Measurements from ENCODE around the gene NME7. TPM values are rescaled to one million over a fixed set of nuclear protein-coding genes. Genes with fewer than 3 reads are reported as not detected.
A peak's percentile ranks its signal among the peaks of the same experiment; 100 is the strongest.

NME7 gene
- total and polyA plus RNA-seq, 9 donors, result 8.5 to 28.1 (median 21.8) TPM

GRCh38 chr1:169326956-169327268, 40.7 kb downstream of the NME7 start:
- Histone ChIP-seq H3K9me3 (replicated peaks; ENCODE audit: control insufficient read depth, low read depth, low read length) (peaks cover under 1% of the 10 kb centered on the region), H3K27me3 (ENCODE audit: control insufficient read depth, insufficient read depth, low read length) (no peaks in the 10 kb centered on the region), H3K27ac (ENCODE audit: low read length) (no peak overlapping the region), H3K4me3 (ENCODE audit: low read length) (no peak overlapping the region), H3K4me1 (ENCODE audit: control insufficient read depth, insufficient read depth, low read length) (no peaks in the 10 kb centered on the region), H3K36me3 (ENCODE audit: control insufficient read depth, insufficient read depth, low read length) (no peaks in the 10 kb centered on the region)
- no peak for DNase-seq

DNA sequence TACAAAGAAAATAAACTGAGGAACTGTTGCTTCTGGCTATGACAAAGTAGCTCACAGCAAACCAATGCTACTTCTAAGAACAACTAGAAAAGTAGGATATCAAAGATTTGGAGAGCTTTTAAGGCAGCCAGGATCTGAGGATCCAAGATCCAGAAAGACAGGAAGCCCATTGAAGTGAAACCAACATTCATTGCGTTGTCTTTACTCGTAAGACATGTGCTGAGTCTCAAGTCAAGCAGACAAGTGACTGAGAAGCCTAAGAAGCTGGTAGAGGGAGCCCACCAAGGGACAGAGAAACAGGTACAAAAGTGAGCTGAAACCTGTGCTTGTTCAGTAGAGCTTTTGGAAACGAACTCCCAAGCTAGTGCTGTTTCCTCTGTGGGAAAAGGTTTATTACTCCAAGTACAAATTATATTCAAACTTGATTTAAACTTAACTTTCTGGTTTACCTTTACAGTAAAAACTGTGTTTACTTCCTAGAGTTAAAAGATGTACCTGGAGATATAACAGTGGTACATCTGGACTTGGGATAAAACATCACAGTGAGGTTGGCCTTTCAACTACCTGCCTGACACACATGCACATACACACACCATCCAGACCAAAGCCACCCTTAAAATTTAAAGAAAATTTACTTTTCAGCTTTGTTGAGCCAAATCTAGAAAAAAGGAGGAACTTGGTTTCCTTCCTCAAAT, 41.2 kb downstream of the NME7 start:
- Histone ChIP-seq H3K27ac (ENCODE audit: low read length) (no peak overlapping the region), H3K4me1 (ENCODE audit: control insufficient read depth, insufficient read depth, low read length) (no peaks in the 10 kb centered on the region), H3K9me3 (replicated peaks; ENCODE audit: control insufficient read depth, low read depth, low read length) (no peaks in the 10 kb centered on the region), H3K36me3 (ENCODE audit: control insufficient read depth, insufficient read depth, low read length) (no peaks in the 10 kb centered on the region), H3K4me3 (ENCODE audit: low read length) (no peak overlapping the region), H3K27me3 (ENCODE audit: control insufficient read depth, insufficient read depth, low read length) (no peaks in the 10 kb centered on the region)
- WGBS (ENCODE audit: insufficient coverage), result 85% methylated on average over 2 of the region's 3 CpGs
- no peak for DNase-seq

- Histone ChIP-seq H3K4me1 (ENCODE audit: control insufficient read depth, insufficient read depth, low read length) (no peaks in the 10 kb centered on the region), H3K4me3 (ENCODE audit: low read length) (no peak overlapping the region), H3K9me3 (replicated peaks; ENCODE audit: control insufficient read depth, low read depth, low read length) (no peaks in the 10 kb centered on the region), H3K27ac (ENCODE audit: low read length) (no peak overlapping the region), H3K27me3 (ENCODE audit: control insufficient read depth, insufficient read depth, low read length) (no peaks in the 10 kb centered on the region), H3K36me3 (ENCODE audit: control insufficient read depth, insufficient read depth, low read length) (no peaks in the 10 kb centered on the region)
- DNase-seq, result no peak
- no CpG with 5 or more reads among the region's 1 CpG for WGBS (ENCODE audit: insufficient coverage)
Measured at GRCh38 chr1:169325117-169325516, 42.5 kb downstream of the NME7 start.

GRCh38 chr1:169322138-169322537, 45.5 kb downstream of the NME7 start:
- no peak for DNase-seq
- WGBS (ENCODE audit: insufficient coverage), result no CpG with 5 or more reads among the region's 3 CpGs
- H3K27me3 ChIP-seq (ENCODE audit: control insufficient read depth, insufficient read depth, low read length), result no peaks in the 10 kb centered on the region
- no peaks in the 10 kb centered on the region for H3K36me3 ChIP-seq (ENCODE audit: control insufficient read depth, insufficient read depth, low read length)
- H3K4me1 ChIP-seq (ENCODE audit: control insufficient read depth, insufficient read depth, low read length), result no peaks in the 10 kb centered on the region
- H3K9me3 ChIP-seq (replicated peaks; ENCODE audit: control insufficient read depth, low read depth, low read length), result no peaks in the 10 kb centered on the region
- H3K4me3 ChIP-seq (ENCODE audit: low read length), result no peak overlapping the region
- H3K27ac ChIP-seq (ENCODE audit: low read length), result no peak overlapping the region

DNA sequence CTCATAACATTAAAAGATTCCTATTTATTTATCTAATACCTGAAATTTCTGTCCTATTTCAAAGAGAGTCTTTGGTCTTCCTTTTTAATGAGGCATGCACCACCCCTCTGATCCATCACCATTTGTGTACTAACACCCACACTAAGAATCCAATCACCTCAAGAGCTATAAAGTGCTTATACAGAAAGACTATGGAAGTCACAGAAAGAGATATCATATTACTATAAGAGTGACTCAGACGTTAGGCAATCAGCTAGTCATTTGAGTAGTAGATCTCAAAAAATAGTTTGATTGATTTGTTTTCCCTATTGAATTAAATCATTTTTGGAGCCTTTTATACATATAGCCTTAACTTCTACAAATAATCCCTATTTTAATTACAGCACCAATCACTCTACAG, 46.1 kb downstream of the NME7 start:
- no peak overlapping the region for H3K4me3 ChIP-seq (ENCODE audit: low read length)
- H3K27me3 ChIP-seq (ENCODE audit: control insufficient read depth, insufficient read depth, low read length), result no peaks in the 10 kb centered on the region
- no peak for DNase-seq
- no peaks in the 10 kb centered on the region for H3K36me3 ChIP-seq (ENCODE audit: control insufficient read depth, insufficient read depth, low read length)
- no CpG with 5 or more reads among the region's 1 CpG for WGBS (ENCODE audit: insufficient coverage)
- no peaks in the 10 kb centered on the region for H3K9me3 ChIP-seq (replicated peaks; ENCODE audit: control insufficient read depth, low read depth, low read length)
- H3K4me1 ChIP-seq (ENCODE audit: control insufficient read depth, insufficient read depth, low read length), result no peaks in the 10 kb centered on the region
- no peak overlapping the region for H3K27ac ChIP-seq (ENCODE audit: low read length)

GRCh38 chr1:169318536-169319244, 48.9 kb downstream of the NME7 start:
- DNase-seq, result peak; percentile 61
- Histone ChIP-seq H3K27me3 (ENCODE audit: control insufficient read depth, insufficient read depth, low read length) (no peaks in the 10 kb centered on the region), H3K27ac (ENCODE audit: low read length) (no peak overlapping the region), H3K9me3 (replicated peaks; ENCODE audit: control insufficient read depth, low read depth, low read length) (no peaks in the 10 kb centered on the region), H3K36me3 (ENCODE audit: control insufficient read depth, insufficient read depth, low read length) (no peaks in the 10 kb centered on the region), H3K4me1 (ENCODE audit: control insufficient read depth, insufficient read depth, low read length) (no peaks in the 10 kb centered on the region), H3K4me3 (ENCODE audit: low read length) (no peak overlapping the region)
- WGBS (ENCODE audit: insufficient coverage), result 38% methylated on average over 1 of the region's 3 CpGs

DNA sequence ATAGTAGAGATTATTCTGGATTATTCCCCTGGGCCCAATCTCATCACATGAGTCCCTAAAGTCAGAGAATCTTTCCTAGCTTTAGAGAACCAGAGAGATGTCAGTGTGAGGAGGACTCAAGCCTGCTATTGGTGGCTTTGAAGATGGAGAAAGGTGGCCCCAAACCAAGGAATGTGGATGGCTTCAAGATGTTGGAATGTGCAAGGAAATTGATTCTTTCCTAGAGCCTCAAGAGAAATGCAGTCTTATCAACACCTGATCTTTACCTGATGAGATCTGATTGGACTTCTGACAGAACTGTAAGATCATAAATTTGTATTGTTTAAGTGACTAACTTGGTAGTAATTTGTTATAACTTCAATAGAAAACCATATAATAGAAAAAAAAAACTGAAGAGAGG, 51.0 kb downstream of the NME7 start:
- H3K9me3 ChIP-seq (replicated peaks; ENCODE audit: control insufficient read depth, low read depth, low read length), result no peaks in the 10 kb centered on the region
- H3K4me1 ChIP-seq (ENCODE audit: control insufficient read depth, insufficient read depth, low read length), result no peaks in the 10 kb centered on the region
- no peak for DNase-seq
- H3K4me3 ChIP-seq (ENCODE audit: low read length), result no peak overlapping the region
- no peaks in the 10 kb centered on the region for H3K36me3 ChIP-seq (ENCODE audit: control insufficient read depth, insufficient read depth, low read length)
- H3K27me3 ChIP-seq (ENCODE audit: control insufficient read depth, insufficient read depth, low read length), result no peaks in the 10 kb centered on the region
- no peak overlapping the region for H3K27ac ChIP-seq (ENCODE audit: low read length)

DNA sequence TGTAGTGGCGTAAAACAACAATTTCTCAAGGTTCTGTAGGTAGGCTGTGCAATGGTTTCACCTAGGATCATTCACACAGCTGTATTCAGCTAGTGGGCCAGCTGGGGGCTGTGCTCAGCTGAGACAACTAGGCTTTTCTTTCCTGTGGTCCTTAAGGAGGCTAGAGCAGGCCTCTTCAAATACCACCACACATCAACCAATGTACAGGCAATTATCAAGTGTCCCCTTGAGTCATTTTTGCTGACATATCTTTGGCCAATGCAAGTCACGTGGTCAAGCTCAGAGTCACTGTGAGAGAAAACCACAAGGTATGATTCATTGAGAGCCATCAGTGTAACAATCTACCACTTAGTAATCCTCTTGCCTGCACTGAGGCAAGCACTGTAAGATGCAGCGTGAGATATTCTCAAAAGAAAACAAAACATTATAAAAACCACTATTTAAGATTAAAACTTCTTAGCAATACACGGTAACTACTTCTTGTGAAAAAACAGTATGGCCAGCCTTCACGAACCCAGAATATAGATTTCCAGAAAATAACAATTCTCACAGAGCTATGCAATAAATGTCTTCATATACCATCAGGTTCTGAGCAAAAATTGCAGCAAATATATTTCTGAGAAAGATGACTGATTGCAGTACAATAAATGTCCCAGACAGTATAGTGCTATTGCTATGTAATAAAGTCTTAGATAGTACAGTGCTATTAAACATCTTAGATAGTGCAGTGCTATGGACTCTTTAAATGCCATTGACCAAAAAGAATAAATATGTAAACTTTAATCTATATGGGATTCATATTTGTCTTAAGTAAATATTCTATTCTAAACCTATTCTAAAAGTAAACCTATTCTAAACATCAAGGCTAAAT, 55.3 kb downstream of the NME7 start:
- WGBS (ENCODE audit: insufficient coverage), result 57% methylated on average over 1 of the region's 5 CpGs
- Histone ChIP-seq H3K4me3 (ENCODE audit: low read length) (no peak overlapping the region), H3K27me3 (ENCODE audit: control insufficient read depth, insufficient read depth, low read length) (no peaks in the 10 kb centered on the region), H3K36me3 (ENCODE audit: control insufficient read depth, insufficient read depth, low read length) (peaks cover 4% of the 10 kb centered on the region), H3K9me3 (replicated peaks; ENCODE audit: control insufficient read depth, low read depth, low read length) (no peaks in the 10 kb centered on the region), H3K4me1 (ENCODE audit: control insufficient read depth, insufficient read depth, low read length) (no peaks in the 10 kb centered on the region), H3K27ac (ENCODE audit: low read length) (no peak overlapping the region)
- DNase-seq, result no peak

- Histone ChIP-seq H3K4me1 (ENCODE audit: control insufficient read depth, insufficient read depth, low read length) (no peaks in the 10 kb centered on the region), H3K27ac (ENCODE audit: low read length) (no peak overlapping the region), H3K4me3 (ENCODE audit: low read length) (no peak overlapping the region), H3K27me3 (ENCODE audit: control insufficient read depth, insufficient read depth, low read length) (no peaks in the 10 kb centered on the region), H3K36me3 (ENCODE audit: control insufficient read depth, insufficient read depth, low read length) (peaks cover 4% of the 10 kb centered on the region), H3K9me3 (replicated peaks; ENCODE audit: control insufficient read depth, low read depth, low read length) (no peaks in the 10 kb centered on the region)
- 71% methylated on average over 2 of the region's 7 CpGs for WGBS (ENCODE audit: insufficient coverage)
- no peak for DNase-seq
Measured at GRCh38 chr1:169309178-169310166, 58.1 kb downstream of the NME7 start.
